HFFc6 (cell line): ENCODE data around the gene ZFYVE28. TPM values are rescaled to one million over a fixed set of nuclear protein-coding genes. Genes with fewer than 3 reads are reported as not detected.

Source experiments
- DNase-seq: peaks from one replicate; pipeline ENCODE4 v3.0.0-alpha.2; 2018
- H3K27ac Mint-ChIP-seq: 2 replicates; pipeline ENCODE4 v1.8.0; 2020; ENCODE audit warnings: mild to moderate bottlenecking, mixed read lengths
- H3K27me3 Mint-ChIP-seq: 2 replicates; pipeline ENCODE4 v1.8.0; 2021; ENCODE audit warnings: mild to moderate bottlenecking, moderate library complexity, mixed read lengths; ENCODE audit not compliant: insufficient read depth
- H3K36me3 Mint-ChIP-seq: 2 replicates; pipeline ENCODE4 v1.8.0; 2021; ENCODE audit warnings: low read depth, mixed read lengths
- H3K4me1 Mint-ChIP-seq: 2 replicates; pipeline ENCODE4 v1.8.0; 2020; ENCODE audit warnings: low read depth, mixed read lengths
- H3K4me3 Mint-ChIP-seq: 2 replicates; pipeline ENCODE4 v1.8.0; 2020; ENCODE audit warnings: mild to moderate bottlenecking, moderate library complexity, mixed read lengths
- H3K9me3 Mint-ChIP-seq: 2 replicates; pipeline ENCODE4 v1.8.0; 2020; ENCODE audit warnings: mild to moderate bottlenecking, mixed read lengths
- total RNA-seq, 6 experiments: library from RNA; stranded (reverse); fragmentation: NEBNext Ultra II Directional; extraction: Animal tissue kit (Norgen Biotek cat#: 25700); gene quantifications; 2 replicates in 1 of 6; 3 replicates in 5 of 6; pipeline ENCODE4 v1.2.3, GENCODE V29; 2021
- TF ChIP-seq, protein P1 (sequence below): fragments of 200-600 bp; sonication (generic); IDR thresholded peaks from 2 replicates; pipeline ENCODE4 v1.5.0; 2021; ENCODE audit warnings: antibody characterized with exemption, mild to moderate bottlenecking

Gene ZFYVE28
- total RNA-seq, 6 experiments from 2014 or later, result 1.8 to 5.4 (median 2.2) TPM

DNA sequence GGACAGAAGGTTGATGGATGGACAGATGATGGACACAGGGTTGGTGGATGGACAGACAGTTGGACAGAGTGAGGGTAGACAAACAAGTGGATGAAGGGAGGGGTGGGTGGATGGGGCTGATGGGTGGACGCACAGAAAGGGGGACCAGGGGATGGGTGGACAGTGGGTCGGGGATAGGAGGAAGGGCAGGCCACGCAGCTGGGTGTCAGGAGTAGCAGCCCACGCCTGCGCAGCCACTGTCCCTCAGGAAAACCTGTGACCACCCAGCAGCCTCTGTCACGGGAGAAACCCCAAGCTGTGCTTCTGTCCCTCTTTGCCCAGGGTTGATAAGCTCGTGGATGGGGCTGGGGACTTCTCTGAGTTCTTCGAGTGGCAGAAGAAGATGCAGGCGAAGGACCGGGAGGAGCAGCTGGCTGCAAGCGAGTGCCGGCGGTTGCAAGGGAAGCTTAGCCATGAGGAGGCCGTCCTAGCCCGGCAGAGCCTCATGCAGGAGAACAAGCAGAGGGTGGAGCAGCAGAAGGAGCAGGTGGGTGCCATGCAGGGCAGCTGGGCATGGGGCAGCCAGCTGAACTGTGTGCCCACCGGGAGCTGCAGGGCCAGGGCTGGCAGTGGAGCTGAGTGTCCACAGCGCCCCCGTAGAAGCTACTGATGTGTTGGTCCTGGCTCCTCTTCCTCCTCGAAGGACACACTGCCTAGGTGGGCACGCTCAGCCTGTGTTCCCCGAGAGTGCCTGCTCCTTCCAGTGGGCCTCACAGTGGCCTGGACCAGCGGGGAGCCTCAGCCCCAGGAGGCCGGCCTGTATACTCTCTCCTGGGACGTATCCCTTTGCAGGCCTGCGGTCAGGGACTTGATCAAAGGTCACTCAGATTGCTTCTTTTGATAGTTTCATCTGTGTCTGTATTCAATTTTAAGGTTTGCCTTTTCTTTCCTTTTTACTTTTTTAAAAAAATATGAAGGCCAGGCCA, 33.7 kb upstream of the ZFYVE28 start:
- TF ChIP-seq, protein P1, sequence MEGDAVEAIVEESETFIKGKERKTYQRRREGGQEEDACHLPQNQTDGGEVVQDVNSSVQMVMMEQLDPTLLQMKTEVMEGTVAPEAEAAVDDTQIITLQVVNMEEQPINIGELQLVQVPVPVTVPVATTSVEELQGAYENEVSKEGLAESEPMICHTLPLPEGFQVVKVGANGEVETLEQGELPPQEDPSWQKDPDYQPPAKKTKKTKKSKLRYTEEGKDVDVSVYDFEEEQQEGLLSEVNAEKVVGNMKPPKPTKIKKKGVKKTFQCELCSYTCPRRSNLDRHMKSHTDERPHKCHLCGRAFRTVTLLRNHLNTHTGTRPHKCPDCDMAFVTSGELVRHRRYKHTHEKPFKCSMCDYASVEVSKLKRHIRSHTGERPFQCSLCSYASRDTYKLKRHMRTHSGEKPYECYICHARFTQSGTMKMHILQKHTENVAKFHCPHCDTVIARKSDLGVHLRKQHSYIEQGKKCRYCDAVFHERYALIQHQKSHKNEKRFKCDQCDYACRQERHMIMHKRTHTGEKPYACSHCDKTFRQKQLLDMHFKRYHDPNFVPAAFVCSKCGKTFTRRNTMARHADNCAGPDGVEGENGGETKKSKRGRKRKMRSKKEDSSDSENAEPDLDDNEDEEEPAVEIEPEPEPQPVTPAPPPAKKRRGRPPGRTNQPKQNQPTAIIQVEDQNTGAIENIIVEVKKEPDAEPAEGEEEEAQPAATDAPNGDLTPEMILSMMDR, result no peak
- Mint-ChIP-seq H3K4me1 (no peaks in the 10 kb centered on the region), H3K27me3 (peaks cover 14% of the 10 kb centered on the region), H3K4me3 (no peak overlapping the region), H3K9me3 (no peaks in the 10 kb centered on the region), H3K36me3 (no peaks in the 10 kb centered on the region), H3K27ac (no peak overlapping the region)
- no peak for DNase-seq

DNA sequence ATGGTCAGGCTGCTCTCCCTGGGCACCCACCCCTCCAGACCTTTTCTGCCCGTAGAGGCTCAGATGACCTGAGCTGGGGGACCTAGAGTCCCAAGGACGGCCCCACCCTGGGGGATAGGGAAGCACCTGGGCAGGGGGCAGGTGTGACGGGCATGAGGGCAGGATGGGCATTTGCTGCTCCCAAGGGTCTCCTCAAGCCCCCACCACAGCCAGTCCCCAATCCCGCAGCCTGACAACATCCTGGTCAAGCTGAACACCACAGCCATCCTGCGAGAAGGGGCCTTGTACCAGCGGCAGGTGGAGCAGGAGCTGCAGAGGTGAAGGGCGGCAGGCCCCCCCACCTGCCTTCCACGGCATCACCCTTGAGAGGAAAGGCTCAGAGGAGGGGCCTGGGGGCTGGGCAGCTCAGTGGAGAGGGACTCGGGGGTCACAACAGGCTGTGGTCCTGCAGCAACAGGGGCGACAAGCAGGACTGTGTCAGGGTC, 32.6 kb upstream of the ZFYVE28 start:
- Mint-ChIP-seq H3K9me3 (no peaks in the 10 kb centered on the region), H3K4me3 (no peak overlapping the region), H3K27ac (no peak overlapping the region), H3K4me1 (no peaks in the 10 kb centered on the region), H3K27me3 (peaks cover 11% of the 10 kb centered on the region), H3K36me3 (no peaks in the 10 kb centered on the region)
- no peak for DNase-seq
- TF ChIP-seq, protein P1, result no peak

DNA sequence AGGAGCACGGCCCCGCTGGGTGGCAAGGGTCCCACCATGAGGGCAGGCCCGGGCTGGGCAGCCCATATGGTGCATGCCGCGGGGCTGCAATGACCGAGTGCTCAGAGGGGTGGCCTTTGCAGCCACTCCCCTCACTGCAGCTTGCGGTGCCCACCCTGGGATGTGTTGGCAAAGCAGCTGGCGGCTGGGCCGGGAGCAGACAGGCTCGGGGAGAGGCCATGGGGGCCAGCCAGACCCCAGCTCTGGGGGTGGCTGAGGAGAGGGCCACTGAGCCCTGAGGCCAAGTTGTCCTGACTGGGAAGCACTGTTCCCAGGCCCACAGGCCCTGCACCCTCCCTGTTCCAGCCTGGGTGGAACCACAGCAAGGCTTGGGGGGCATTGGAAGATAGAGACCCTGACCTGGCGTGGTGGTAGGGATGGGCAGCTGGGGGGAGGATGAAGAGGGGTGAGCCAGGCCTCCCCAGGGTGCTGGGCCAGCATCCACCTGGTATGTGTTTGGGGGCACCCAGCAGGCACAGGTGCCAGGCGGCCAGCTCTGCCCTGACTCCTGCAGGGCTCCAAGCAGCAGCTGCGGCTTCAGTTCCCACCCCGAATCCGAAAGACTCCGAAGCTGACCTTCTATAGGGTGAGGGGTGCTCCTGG, 32.1 kb upstream of the ZFYVE28 start:
- Mint-ChIP-seq H3K27ac (no peak overlapping the region), H3K4me1 (no peaks in the 10 kb centered on the region), H3K36me3 (no peaks in the 10 kb centered on the region), H3K9me3 (no peaks in the 10 kb centered on the region), H3K27me3 (peaks cover 13% of the 10 kb centered on the region), H3K4me3 (no peak overlapping the region)
- DNase-seq, result no peak
- TF ChIP-seq, protein P1, result no peak

DNA sequence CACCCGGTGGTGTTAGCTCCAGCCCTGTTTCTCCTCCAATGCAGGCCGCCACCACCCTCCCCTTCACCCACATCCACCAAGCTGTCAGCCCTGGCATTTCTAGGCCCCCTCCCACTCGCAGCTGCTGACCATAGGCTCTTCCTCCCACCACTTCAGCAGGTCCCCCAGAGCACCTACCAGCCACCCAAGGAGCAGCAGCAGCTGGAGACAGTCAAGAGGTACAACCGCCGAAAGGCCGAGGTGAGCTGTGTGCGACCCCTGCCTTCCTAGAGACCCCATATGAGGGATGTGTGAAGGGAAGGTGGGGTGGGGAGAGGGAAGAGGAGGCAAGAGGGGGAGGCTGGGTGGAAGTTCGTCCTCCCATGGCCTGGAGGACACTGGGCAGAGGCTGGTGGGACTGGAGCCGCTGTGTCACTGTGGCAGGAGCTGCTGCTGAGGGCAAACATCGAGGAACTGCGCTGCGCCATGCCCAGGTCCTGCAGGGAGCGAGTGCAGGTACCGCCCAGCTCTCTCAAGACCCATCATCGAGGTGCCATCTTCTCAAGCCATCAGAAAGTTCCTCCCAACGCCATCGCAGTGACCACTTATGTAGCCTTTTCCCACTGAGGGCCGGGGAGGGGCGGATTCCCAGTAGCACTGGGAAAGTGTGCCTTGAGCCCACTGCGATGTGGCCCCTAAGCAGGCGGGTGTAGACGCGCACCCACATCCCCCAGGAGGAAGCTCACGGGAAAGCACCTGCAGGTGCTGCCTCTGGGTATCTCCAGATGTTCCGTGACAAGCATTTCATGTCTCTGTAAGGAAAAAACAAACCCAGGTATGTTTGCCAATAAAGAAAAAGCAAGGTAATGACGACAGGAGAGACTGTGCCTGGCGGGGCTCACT, 31.3 kb upstream of the ZFYVE28 start:
- TF ChIP-seq, protein P1, result no peak
- H3K36me3 Mint-ChIP-seq, result no peaks in the 10 kb centered on the region
- no peak overlapping the region for H3K4me3 Mint-ChIP-seq
- peaks cover 13% of the 10 kb centered on the region for H3K27me3 Mint-ChIP-seq
- H3K9me3 Mint-ChIP-seq, result no peaks in the 10 kb centered on the region
- DNase-seq, result no peak
- H3K27ac Mint-ChIP-seq, result no peak overlapping the region
- no peaks in the 10 kb centered on the region for H3K4me1 Mint-ChIP-seq

DNA sequence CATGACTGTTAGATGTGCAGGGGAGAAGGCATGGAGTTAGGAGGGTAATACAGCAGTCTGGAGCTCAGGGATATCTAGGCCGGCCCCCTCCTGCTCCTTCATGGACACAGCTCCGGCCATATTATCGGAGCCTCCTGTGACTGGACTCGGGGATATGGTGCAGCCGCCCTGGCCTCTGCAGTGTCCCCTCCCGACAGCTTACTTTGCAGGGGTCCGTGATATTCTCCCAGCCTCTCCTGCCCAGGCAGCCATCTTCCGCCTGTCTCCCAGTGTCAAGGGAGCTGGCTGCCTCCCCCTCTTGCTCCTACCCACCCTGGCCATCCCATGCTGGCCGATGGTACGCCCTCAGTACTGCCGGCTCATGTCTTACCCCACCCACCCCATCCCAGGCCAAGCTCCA, 30.6 kb upstream of the ZFYVE28 start:
- no peaks in the 10 kb centered on the region for H3K9me3 Mint-ChIP-seq
- H3K4me1 Mint-ChIP-seq, result no peaks in the 10 kb centered on the region
- peaks cover 13% of the 10 kb centered on the region for H3K27me3 Mint-ChIP-seq
- H3K4me3 Mint-ChIP-seq, result no peak overlapping the region
- TF ChIP-seq, protein P1, result no peak
- no peak for DNase-seq
- no peak overlapping the region for H3K27ac Mint-ChIP-seq
- no peaks in the 10 kb centered on the region for H3K36me3 Mint-ChIP-seq
